Epidermal melanocyte (primary cell): ENCODE data around the gene PABPC4L.
"Not testable (repeated sequence)": the region's sequence is repeated elsewhere in the genome, so short reads cannot be mapped to it uniquely, and the experiment has no call there.

Experiments
- DNase-seq: peaks from one replicate; pipeline ENCODE4 v3.0.0; 2011; ENCODE audit warnings: low spot score; ENCODE audit not compliant: insufficient read length

Gene PABPC4L

DNA sequence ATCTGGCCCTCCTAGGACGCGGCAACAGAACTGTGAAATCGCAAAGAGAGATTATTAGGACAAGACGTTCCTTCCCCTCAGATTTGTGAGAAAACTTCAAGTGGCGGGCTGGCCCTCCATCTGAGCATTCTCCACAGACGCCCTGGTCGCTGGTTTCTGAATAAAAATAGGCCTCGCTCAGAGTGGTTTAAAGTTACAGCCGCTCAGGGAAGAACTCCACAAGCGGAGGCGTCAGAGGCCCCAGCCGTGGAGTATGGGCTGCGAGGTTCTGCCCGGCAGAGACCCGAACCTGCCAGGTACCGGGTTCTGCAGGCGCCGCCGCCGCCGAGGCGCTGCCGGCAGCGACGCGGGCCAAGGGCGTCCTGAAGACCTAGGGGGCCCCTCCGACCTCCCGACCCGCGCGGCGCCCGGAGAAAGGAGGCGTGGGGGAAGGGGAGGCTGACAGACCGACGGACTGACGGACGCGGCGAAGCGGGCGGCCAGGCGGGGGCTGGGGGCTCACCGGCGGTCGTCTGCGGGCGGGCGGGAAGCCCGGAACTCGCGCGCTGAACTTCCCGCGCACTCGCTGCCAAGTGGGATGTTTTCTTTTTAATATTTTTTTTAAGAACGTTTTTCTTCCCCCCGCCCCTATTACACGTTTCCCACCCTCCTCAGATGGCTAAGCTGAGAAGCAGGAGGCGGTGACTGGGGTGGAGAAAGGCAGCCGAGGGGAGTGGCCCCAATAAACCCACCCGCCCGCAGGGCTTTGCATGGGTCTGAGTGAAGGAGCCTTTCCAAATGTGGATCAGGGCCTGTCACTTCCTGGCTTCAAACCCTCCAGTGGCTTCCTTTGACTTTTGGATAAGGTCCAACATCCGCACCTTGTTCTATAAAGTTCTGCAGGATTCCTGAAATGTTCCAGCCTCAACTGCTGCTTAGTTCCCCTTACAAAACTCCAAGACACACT, at the start of gene PABPC4L:
TSS of gene PABPC4L (minus strand) at position 574 of the 946 bp plus-strand sequence. CDS start 770 bp downstream, outside the sequence.
- peak; percentile 31 for DNase-seq

DNA sequence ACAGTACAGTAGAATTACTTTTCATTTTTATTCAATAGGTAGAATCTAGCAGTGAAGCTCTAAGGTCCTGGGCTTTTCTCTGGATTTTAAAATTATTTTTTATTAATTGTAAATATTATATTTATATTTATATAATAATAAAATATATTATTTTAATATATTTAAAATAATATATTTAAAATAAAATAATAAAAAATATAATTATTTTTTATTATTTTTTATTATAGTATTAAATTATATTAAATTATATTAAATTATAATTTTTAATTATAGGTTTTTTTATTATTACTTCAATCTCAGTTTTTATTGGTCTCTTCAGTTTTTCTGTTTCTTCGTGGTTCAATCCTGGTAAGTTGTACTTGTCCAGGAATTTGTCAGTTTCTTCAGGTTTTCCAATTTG, 49.7 kb upstream of the PABPC4L start:
- DNase-seq: no peak

DNA sequence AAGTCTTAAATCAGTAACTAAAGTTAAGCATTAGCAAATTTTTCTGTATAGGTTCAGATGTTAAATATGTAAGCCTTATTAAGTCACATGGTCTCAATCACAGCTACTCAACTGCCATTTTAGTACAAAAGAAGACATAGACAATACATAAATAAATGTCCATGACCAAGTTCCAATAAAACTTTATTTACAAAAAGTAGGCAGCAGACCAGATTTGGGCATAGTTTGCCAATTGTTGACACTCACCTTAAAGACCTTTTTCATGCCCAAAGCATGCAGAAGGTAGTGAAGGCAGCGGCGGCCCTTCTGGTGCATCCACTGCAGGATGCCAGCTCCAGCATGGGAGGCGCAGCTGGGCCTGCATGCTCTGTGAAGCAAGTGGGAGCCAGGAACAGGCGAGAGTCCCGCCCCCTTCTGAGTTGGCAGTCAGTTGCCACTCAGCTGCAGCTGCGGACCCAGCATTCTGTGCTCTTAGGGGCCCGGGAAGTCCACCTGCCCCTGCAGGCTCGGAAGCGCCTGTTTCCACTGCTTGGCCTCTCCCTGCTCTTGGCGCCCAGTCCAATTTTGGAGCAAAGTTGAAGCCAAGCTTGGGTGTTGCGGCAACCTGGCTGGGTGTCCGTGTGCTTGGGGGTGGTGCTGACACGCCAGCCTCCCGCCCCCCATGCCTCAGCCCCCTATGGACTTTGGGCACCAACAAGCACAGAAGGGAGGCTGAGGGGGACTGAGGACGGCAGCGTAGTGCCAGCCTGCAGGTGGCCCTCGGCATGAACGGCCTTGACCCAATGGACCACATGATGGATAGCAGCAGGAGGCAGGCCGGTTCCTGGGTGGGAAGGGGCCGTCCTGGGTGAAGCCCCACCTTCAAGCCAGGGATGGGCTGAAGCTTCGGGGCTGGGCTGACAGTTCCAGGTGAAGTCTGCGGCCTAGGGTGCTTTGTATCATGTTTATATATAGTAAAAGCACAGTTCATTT, 42.4 kb upstream of the PABPC4L start:
- DNase-seq: no peak

- no peak for DNase-seq
Measured at GRCh38 chr4:134219043-134219442, 17.5 kb upstream of the PABPC4L start.

- DNase-seq: no peak
Measured at GRCh38 chr4:134216411-134216810, 14.8 kb upstream of the PABPC4L start.

GRCh38 chr4:134215620-134216344, 14.2 kb upstream of the PABPC4L start:
- DNase-seq: no peak

GRCh38 chr4:134207955-134208354, 6.4 kb upstream of the PABPC4L start:
- not testable (repeated sequence) for DNase-seq

GRCh38 chr4:134202166-134202956, 772 bp upstream of the PABPC4L start:
- no peak for DNase-seq

GRCh38 chr4:134200811-134201215, 776 bp downstream of the PABPC4L start:
- DNase-seq: no peak

DNA sequence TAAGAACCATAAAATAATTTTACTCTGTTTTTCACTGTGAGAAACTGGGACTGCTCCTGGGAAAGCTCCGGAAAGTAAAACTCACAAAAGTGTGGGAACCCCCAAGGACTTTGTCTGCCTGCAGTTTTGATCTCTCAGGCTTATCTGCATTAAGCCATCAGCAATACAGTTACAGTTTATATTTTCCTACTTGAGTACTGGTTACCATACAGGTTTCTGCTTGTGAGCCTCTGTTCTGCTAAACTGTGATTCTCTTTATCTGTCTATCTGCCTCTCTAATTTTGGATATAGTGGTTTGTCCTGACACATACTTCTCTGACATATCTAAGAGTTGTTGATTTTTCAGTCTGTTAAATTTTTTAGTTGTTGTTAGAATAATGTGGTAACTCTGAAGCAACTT, 11.6 kb downstream of the PABPC4L start:
- DNase-seq: no peak

DNA sequence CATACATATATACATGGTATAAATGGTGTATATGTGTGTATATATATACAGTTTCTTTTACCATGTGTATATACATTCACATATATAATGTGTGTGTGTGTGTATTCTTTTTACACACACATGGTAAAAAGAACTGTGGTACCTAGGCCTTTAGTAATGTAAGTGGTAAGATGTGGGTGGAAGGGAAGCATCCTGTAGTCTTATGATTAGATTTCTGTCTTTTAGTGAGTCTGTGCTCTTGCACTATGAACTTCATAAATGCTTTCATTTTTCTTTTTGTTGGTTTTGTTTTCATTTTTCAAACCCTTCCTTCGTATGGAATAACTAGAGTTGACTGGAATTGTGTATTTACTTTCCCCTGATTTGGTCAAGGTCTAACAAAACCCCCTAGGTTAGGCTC, 12.1 kb downstream of the PABPC4L start:
- no peak for DNase-seq

DNA sequence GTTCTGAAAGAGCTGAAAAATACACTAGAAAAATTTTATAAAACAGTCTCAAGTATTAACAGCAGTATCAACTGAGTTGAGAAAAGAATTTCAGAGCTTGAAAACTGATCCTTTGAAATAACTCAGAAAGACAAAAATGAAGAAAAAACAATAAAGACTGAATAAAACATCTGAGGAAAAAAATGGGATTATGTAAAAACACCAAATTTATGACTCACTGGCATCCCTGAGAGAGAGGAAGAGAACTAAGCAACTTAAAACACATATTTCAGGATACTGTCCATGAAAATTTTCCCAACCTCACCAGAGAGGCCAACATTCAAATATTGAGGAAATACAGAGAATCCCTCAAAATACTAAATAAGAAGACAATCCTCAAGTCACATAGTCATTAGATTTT, 22.9 kb downstream of the PABPC4L start:
- no peak for DNase-seq

- DNase-seq: no peak
Measured at GRCh38 chr4:134174271-134174670, 27.3 kb downstream of the PABPC4L start.

- DNase-seq: no peak
Measured at GRCh38 chr4:134160211-134160610, 41.4 kb downstream of the PABPC4L start.

DNA sequence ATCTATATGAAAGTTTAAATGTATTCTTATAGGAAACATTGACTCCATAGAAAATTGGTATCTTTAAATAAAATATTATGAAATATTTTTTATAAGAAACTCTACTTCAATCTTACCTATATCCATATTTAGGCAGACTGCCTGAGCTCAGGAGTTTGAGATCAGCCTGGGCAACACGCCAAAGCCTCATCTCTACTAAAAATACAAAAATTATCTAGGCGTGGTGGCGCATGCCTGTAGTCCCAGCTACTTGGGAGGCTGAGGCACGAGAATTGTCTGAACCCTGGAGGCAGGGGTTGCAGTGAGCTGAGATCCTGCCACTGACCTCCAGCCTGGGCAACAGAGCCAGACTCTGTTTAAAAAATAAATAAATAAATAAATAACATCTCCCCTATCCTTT, 47.5 kb downstream of the PABPC4L start:
- no peak for DNase-seq

DNA sequence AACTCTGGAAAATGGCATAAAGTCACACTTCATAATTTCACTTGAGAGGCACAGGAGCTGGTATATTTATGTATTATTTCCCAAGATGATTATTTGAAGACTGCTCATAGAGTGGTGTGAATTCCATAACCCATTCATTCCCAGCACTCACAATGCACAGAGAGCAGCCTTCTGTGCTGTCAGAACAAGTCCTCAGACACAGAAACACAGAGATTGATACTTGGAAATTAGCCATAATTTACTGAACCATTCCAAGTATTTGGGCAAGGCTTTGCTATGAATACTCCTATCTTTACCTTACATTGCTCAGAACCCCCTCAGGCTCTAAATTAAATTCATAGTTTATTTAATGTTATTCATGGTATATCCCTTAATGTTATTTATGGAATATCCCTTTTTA, 53.6 kb downstream of the PABPC4L start:
- DNase-seq: no peak
